Measurements from ENCODE around the gene CIBAR2.

Gene CIBAR2

GRCh38 chr16:85078952-85079351 is 33.3 kb downstream of the CIBAR2 start:
- DNase-seq: no peak

GRCh38 chr16:85078226-85078625 is 34.0 kb downstream of the CIBAR2 start:
- DNase-seq: no peak

GRCh38 chr16:85077576-85078125 is 34.6 kb downstream of the CIBAR2 start:
- no peak for DNase-seq

- no peak for DNase-seq
Measured at GRCh38 chr16:85077039-85077438, 35.2 kb downstream of the CIBAR2 start.

- DNase-seq: no peak
Measured at GRCh38 chr16:85075236-85075924, 36.9 kb downstream of the CIBAR2 start.

GRCh38 chr16:85074225-85074914 is 37.9 kb downstream of the CIBAR2 start:
- no peak for DNase-seq

GRCh38 chr16:85072947-85073346 is 39.3 kb downstream of the CIBAR2 start:
- DNase-seq: no peak

GRCh38 chr16:85072076-85072860 is 40.0 kb downstream of the CIBAR2 start:
- no peak for DNase-seq

- no peak for DNase-seq
Measured at GRCh38 chr16:85069171-85069570, 43.1 kb downstream of the CIBAR2 start.

GRCh38 chr16:85068746-85069145 is 43.5 kb downstream of the CIBAR2 start:
- DNase-seq: no peak

GRCh38 chr16:85067426-85067825 is 44.8 kb downstream of the CIBAR2 start:
- DNase-seq: no peak

- DNase-seq: no peak
Measured at GRCh38 chr16:85067024-85067423, 45.2 kb downstream of the CIBAR2 start.

- DNase-seq: no peak
Measured at GRCh38 chr16:85066346-85066885, 45.9 kb downstream of the CIBAR2 start.

- no peak for DNase-seq
Measured at GRCh38 chr16:85065099-85065498, 47.2 kb downstream of the CIBAR2 start.

GRCh38 chr16:85064186-85064585 is 48.1 kb downstream of the CIBAR2 start:
- DNase-seq: no peak

- DNase-seq: no peak
Measured at GRCh38 chr16:85062845-85063244, 49.4 kb downstream of the CIBAR2 start.

- DNase-seq: no peak
Measured at GRCh38 chr16:85062323-85062722, 49.9 kb downstream of the CIBAR2 start.

- no peak for DNase-seq
Measured at GRCh38 chr16:85061566-85061965, 50.7 kb downstream of the CIBAR2 start.

- DNase-seq: no peak
Measured at GRCh38 chr16:85058909-85059308, 53.4 kb downstream of the CIBAR2 start.

- DNase-seq: no peak
Measured at GRCh38 chr16:85057948-85058347, 54.3 kb downstream of the CIBAR2 start.

- no peak for DNase-seq
Measured at GRCh38 chr16:85057212-85057889, 54.9 kb downstream of the CIBAR2 start.

- no peak for DNase-seq
Measured at GRCh38 chr16:85056211-85056748, 56.0 kb downstream of the CIBAR2 start.

Data from NCI-H2081 treated with DMSO at 0.1 percent for 48 hours (cell line).